DLD1 (cell line): ENCODE results near the gene LKAAEAR1.
"Not testable (repeated sequence)": the region's sequence is repeated elsewhere in the genome, so short reads cannot be mapped to it uniquely, and the experiment has no call there.

Experiments used
- in situ Hi-C: cut with HindIII; loops from 2 replicates; pipeline ENCODE4 v1.10.0; 2017; ENCODE audit warnings: low sequenced_read_pairs

Gene LKAAEAR1

GRCh38 chr20:64099880-64100565, 15.8 kb upstream of the LKAAEAR1 start:
- in situ Hi-C loops, result no loop called here

GRCh38 chr20:64099086-64099786, 15.0 kb upstream of the LKAAEAR1 start:
- in situ Hi-C loops, result no loop called here

GRCh38 chr20:64098471-64099013, 14.3 kb upstream of the LKAAEAR1 start:
- in situ Hi-C loops, result no loop called here

GRCh38 chr20:64096535-64096934, 12.3 kb upstream of the LKAAEAR1 start:
- in situ Hi-C loops, result no loop called here

GRCh38 chr20:64095927-64096326, 11.7 kb upstream of the LKAAEAR1 start:
- in situ Hi-C loops, result no loop called here

GRCh38 chr20:64095455-64095854, 11.3 kb upstream of the LKAAEAR1 start:
- in situ Hi-C loops, result no loop called here

GRCh38 chr20:64093013-64093503, 8.9 kb upstream of the LKAAEAR1 start:
- in situ Hi-C loops, result no loop called here

GRCh38 chr20:64092258-64093012, 8.2 kb upstream of the LKAAEAR1 start:
- in situ Hi-C loops, result no loop called here

GRCh38 chr20:64091770-64092169, 7.6 kb upstream of the LKAAEAR1 start:
- in situ Hi-C loops, result no loop called here

- in situ Hi-C loops, result no loop called here
Measured at GRCh38 chr20:64091340-64091739, 7.1 kb upstream of the LKAAEAR1 start.

- in situ Hi-C loops, result no loop called here
Measured at GRCh38 chr20:64090165-64090564, 6.0 kb upstream of the LKAAEAR1 start.

- in situ Hi-C loops, result not testable (repeated sequence)
Measured at GRCh38 chr20:64088586-64088985, 4.4 kb upstream of the LKAAEAR1 start.

- in situ Hi-C loops, result not testable (repeated sequence)
Measured at GRCh38 chr20:64087226-64087825, 3.1 kb upstream of the LKAAEAR1 start.

- in situ Hi-C loops, result no loop called here
Measured at GRCh38 chr20:64086801-64087200, 2.6 kb upstream of the LKAAEAR1 start.

- in situ Hi-C loops, result no loop called here
Measured at GRCh38 chr20:64084685-64085152, 521 bp upstream of the LKAAEAR1 start.

GRCh38 chr20:64083378-64083803, 807 bp downstream of the LKAAEAR1 start:
- in situ Hi-C loops, result no loop called here

- in situ Hi-C loops, result no loop called here
Measured at GRCh38 chr20:64082820-64083377, 1.3 kb downstream of the LKAAEAR1 start.

- in situ Hi-C loops, result no loop called here
Measured at GRCh38 chr20:64082126-64082731, 2.0 kb downstream of the LKAAEAR1 start.

GRCh38 chr20:64081624-64081964, 2.6 kb downstream of the LKAAEAR1 start:
- in situ Hi-C loops, result no loop called here
